SK-N-SH (cell line): Measurements from ENCODE around the gene KRT16. TPM values are rescaled to one million over a fixed set of nuclear protein-coding genes. Genes with fewer than 3 reads are reported as not detected.

Experiments used
- CTCF ChIA-PET: fragments of 300-600, 350-600 bp; formaldehyde crosslinking; extraction: SDS; loops from one replicate; lab custom pipeline; 2021; lab: Yijun Ruan, JAX
- POLR2A ChIA-PET: fragments of 350-600 bp; sonication (Branson Sonifier 250); formaldehyde crosslinking; extraction: SDS; loops from one replicate; lab custom pipeline; 2020; ENCODE audit warnings: antibody characterized with exemption, inconsistent platforms; lab: Yijun Ruan, JAX
- DNase-seq: peaks from one replicate; pipeline ENCODE4 v3.0.0; 2012
- H2AFZ ChIP-seq: fragments of 200-600 bp; sonication (generic); 2 replicates; pipeline ENCODE4 v1.8.1; 2016; ENCODE audit warnings: antibody characterized with exemption, mild to moderate bottlenecking, low read depth
- H3F3A ChIP-seq: fragments of 200-600 bp; sonication (generic); replicated peaks from 2 replicates; pipeline ENCODE3; 2016; ENCODE audit warnings: antibody characterized with exemption, mild to moderate bottlenecking; ENCODE audit not compliant: insufficient read depth
- H3K27ac ChIP-seq, 2 experiments: fragments of 200-500 bp in 1 of 2; fragments of 200-600 bp in 1 of 2; sonication (Bioruptor generic) in 1 of 2; sonication (generic), shearing (Covaris generic) in 1 of 2; 2 replicates each; pipeline versions ENCODE4 v1.5.1 to v1.6.1; 2014 to 2016; ENCODE audit warnings: low read depth in 2 of 2, inconsistent platforms in 1 of 2, low read length in 1 of 2, mild to moderate bottlenecking in 1 of 2, mixed read lengths in 1 of 2
- H3K27me3 ChIP-seq: fragments of 200-600 bp; sonication (generic), shearing (Covaris generic); 2 replicates; pipeline ENCODE4 v1.6.1; 2016; ENCODE audit warnings: mixed run types; ENCODE audit not compliant: insufficient read depth
- H3K36me3 ChIP-seq, 2 experiments: fragments of 200-500 bp in 1 of 2; fragments of 200-600 bp in 1 of 2; sonication (Bioruptor generic) in 1 of 2; sonication (generic) in 1 of 2; replicated peaks in 1 of 2; 2 replicates each; pipeline versions ENCODE3 to v1.5.1; 2014 to 2016; ENCODE audit warnings: low read length in 1 of 2, mild to moderate bottlenecking in 1 of 2; ENCODE audit not compliant: insufficient read depth in 2 of 2, control insufficient read depth in 1 of 2
- H3K4me1 ChIP-seq, 2 experiments: fragments of 200-500 bp in 1 of 2; fragments of 200-600 bp in 1 of 2; sonication (Bioruptor generic) in 1 of 2; sonication (generic), shearing (Covaris generic) in 1 of 2; 2 replicates each; pipeline versions ENCODE4 v1.5.1 to v1.6.1; 2014 to 2016; ENCODE audit warnings: low read depth in 1 of 2, low read length in 1 of 2, mixed run types in 1 of 2; ENCODE audit not compliant: insufficient read depth in 2 of 2, control insufficient read depth in 1 of 2
- H3K4me2 ChIP-seq: fragments of 200-600 bp; sonication (generic), shearing (Covaris generic); 2 replicates; pipeline ENCODE4 v1.6.1; 2017; ENCODE audit warnings: mixed run types
- H3K4me3 ChIP-seq, 2 experiments: fragments of 200-500 bp in 1 of 2; fragments of 200-600 bp in 1 of 2; sonication (Bioruptor generic) in 1 of 2; sonication (generic), shearing (Covaris generic) in 1 of 2; 2 replicates each; pipeline versions ENCODE4 v1.5.1 to v1.8.1; 2014 to 2016; ENCODE audit warnings: low read depth in 2 of 2, inconsistent platforms in 1 of 2, low read length in 1 of 2, mild to moderate bottlenecking in 1 of 2, mixed read lengths in 1 of 2, moderate library complexity in 1 of 2
- H3K79me2 ChIP-seq: fragments of 200-600 bp; sonication (generic); 2 replicates; pipeline ENCODE4 v1.8.1; 2017; ENCODE audit warnings: mild to moderate bottlenecking; ENCODE audit not compliant: insufficient read depth
- H3K9ac ChIP-seq: fragments of 200-600 bp; sonication (generic); 2 replicates; pipeline ENCODE4 v1.6.1; 2017; ENCODE audit warnings: mixed run types
- H3K9me2 ChIP-seq: fragments of 200-600 bp; sonication (generic); 2 replicates; pipeline ENCODE4 v1.6.1; 2017; ENCODE audit warnings: mixed run types
- H3K9me3 ChIP-seq: fragments of 200-600 bp; sonication (generic); 2 replicates; pipeline ENCODE4 v1.6.1; 2017; ENCODE audit warnings: mixed run types, mild to moderate bottlenecking, moderate library complexity
- H4K20me1 ChIP-seq: fragments of 200-600 bp; sonication (generic); 2 replicates; pipeline ENCODE4 v1.6.1; 2017; ENCODE audit warnings: mild to moderate bottlenecking, mixed run types; ENCODE audit not compliant: insufficient read depth
- ELF1 ChIP-seq: IDR thresholded peaks from 2 replicates; pipeline ENCODE4 v1.4.0; 2012
- EZH2phosphoT487 ChIP-seq: fragments of 200-600 bp; sonication (generic); IDR thresholded peaks from 2 replicates; pipeline ENCODE4 v1.6.1; 2017; ENCODE audit warnings: low read depth, mixed run types, mild to moderate bottlenecking, antibody characterized with exemption, moderate library complexity, borderline replicate concordance
- FOSL2 ChIP-seq: IDR thresholded peaks from 2 replicates; pipeline ENCODE4 v1.4.0; 2012; ENCODE audit warnings: low read depth, mild to moderate bottlenecking, moderate library complexity, borderline replicate concordance
- FOXM1 ChIP-seq: IDR thresholded peaks from 2 replicates; pipeline ENCODE4 v1.4.0; 2012; ENCODE audit warnings: low read depth, mild to moderate bottlenecking
- IRF3 ChIP-seq: fragments of 150-350 bp; IDR thresholded peaks from 2 replicates; pipeline ENCODE4 v1.6.1; 2016; ENCODE audit warnings: mild to moderate bottlenecking, low read depth, low read length
- PBX3 ChIP-seq: IDR thresholded peaks from 2 replicates; pipeline ENCODE4; 2012
- TCF12 ChIP-seq: IDR thresholded peaks from 2 replicates; pipeline ENCODE4 v1.4.0; 2012
- TEAD4 ChIP-seq: IDR thresholded peaks from 2 replicates; pipeline ENCODE4 v1.4.0; 2012; ENCODE audit warnings: mild to moderate bottlenecking, borderline replicate concordance; ENCODE audit not compliant: insufficient read depth
- USF1 ChIP-seq: IDR thresholded peaks from 2 replicates; pipeline ENCODE4 v1.4.0; 2012; ENCODE audit warnings: low read depth, borderline replicate concordance
- YY1 ChIP-seq: IDR thresholded peaks from 2 replicates; pipeline ENCODE4 v1.4.0; 2012; ENCODE audit warnings: low read depth, mild to moderate bottlenecking
- WGBS: methylation state at CpG from one replicate; pipeline ENCODE4 v1.1.6; 2017; ENCODE audit warnings: low lambda C conversion rate; 5-methylcytosine and 5-hydroxymethylcytosine counted together
- polyA plus RNA-seq, 3 experiments: library from polyadenylated mRNA; depleted of rRNA; stranded (reverse); fragments of >200 nt; gene quantifications; 2 replicates each; pipeline ENCODE4 v1.2.3, GENCODE V29; 2012
- TF ChIP-seq, protein P1 (sequence below): IDR thresholded peaks from 2 replicates; pipeline ENCODE4 v1.6.1; 2012; ENCODE audit warnings: mild to moderate bottlenecking, low read depth, low read length, moderate library complexity
- TF ChIP-seq, protein P2 (sequence below): fragments of 150-350 bp; IDR thresholded peaks from 2 replicates; pipeline ENCODE4 v1.6.1; 2017; ENCODE audit warnings: antibody characterized with exemption, low read length, low read depth, borderline replicate concordance

Gene KRT16
- polyA plus RNA-seq, 1 of the 3 experiments (the other 2 are of a cell fraction), result not detected

- no peak within 1 kb of the TSS for H3K27ac ChIP-seq
- peaks cover 47% of the 10 kb centered on the region; the same call in 1 of the 2 replicates for H3K27me3 ChIP-seq
- WGBS, result 37% methylated on average over 14 of the region's 24 CpGs
- H3F3A ChIP-seq, result no peaks in the 10 kb centered on the region
- no peak for TF ChIP-seq PBX3
- no peak for TF ChIP-seq ELF1
- TF ChIP-seq, protein P1, sequence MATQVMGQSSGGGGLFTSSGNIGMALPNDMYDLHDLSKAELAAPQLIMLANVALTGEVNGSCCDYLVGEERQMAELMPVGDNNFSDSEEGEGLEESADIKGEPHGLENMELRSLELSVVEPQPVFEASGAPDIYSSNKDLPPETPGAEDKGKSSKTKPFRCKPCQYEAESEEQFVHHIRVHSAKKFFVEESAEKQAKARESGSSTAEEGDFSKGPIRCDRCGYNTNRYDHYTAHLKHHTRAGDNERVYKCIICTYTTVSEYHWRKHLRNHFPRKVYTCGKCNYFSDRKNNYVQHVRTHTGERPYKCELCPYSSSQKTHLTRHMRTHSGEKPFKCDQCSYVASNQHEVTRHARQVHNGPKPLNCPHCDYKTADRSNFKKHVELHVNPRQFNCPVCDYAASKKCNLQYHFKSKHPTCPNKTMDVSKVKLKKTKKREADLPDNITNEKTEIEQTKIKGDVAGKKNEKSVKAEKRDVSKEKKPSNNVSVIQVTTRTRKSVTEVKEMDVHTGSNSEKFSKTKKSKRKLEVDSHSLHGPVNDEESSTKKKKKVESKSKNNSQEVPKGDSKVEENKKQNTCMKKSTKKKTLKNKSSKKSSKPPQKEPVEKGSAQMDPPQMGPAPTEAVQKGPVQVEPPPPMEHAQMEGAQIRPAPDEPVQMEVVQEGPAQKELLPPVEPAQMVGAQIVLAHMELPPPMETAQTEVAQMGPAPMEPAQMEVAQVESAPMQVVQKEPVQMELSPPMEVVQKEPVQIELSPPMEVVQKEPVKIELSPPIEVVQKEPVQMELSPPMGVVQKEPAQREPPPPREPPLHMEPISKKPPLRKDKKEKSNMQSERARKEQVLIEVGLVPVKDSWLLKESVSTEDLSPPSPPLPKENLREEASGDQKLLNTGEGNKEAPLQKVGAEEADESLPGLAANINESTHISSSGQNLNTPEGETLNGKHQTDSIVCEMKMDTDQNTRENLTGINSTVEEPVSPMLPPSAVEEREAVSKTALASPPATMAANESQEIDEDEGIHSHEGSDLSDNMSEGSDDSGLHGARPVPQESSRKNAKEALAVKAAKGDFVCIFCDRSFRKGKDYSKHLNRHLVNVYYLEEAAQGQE, result no peak
- no peak for TF ChIP-seq TCF12
- TF ChIP-seq YY1, result no peak
- H3K36me3 ChIP-seq, result no peaks in the 10 kb centered on the region
- DNase-seq, result no peak
- H3K9me3 ChIP-seq, result no peaks in the 10 kb centered on the region
- no peaks in the 10 kb centered on the region for H4K20me1 ChIP-seq
- H3K9ac ChIP-seq, result no peak within 1 kb of the TSS
- ChIA-PET CTCF (interaction anchor here (0.6 to 9.0 kb wide), 7 partner anchors 8 to 249 kb away, joined by 3 to 62 read pairs (median 10); no protein-coding TSS in a partner anchor), POLR2A (no interaction called here)
- no peaks in the 10 kb centered on the region for H3K9me2 ChIP-seq
- H3K4me2 ChIP-seq, result no peak within 1 kb of the TSS
- H3K4me1 ChIP-seq, result no peaks in the 10 kb centered on the region
- H3K79me2 ChIP-seq, result no peaks in the 10 kb centered on the region
- H2AFZ ChIP-seq, result no peak within 1 kb of the TSS
- H3K4me3 ChIP-seq, result no peak within 1 kb of the TSS
Measured at GRCh38 chr17:41571561-41572434, 40.8 kb downstream of the KRT16 start, which contains the start of gene KRT9. TSS of gene KRT9 (minus strand) at chr17:41572059. CDS start at chr17:41571992, 67 bp downstream.

DNA sequence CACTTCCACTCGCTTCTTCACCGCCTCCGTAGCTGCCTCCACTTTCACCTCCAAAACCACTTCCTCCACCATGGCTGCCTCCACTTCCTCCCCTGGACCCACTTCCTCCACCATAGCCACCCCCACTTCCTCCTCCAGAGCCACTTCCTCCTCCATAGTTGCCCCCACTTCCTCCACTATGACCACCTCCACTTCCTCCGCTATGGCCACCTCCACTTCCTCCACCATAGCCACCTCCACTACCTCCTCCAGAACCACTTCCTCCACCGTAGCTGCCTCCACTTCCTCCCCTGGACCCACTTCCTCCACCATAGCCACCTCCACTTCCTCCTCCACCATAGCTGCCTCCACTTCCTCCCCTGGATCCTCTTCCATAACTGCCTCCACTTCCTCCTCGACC, 45.2 kb downstream of the KRT16 start:
- H3K27me3 ChIP-seq, result peaks cover 35% of the 10 kb centered on the region; the same call in 1 of the 2 replicates
- H3K9me2 ChIP-seq, result no peaks in the 10 kb centered on the region
- no peak overlapping the region for H3K9ac ChIP-seq
- no peak overlapping the region for H2AFZ ChIP-seq
- POLR2A ChIA-PET, result no interaction called here
- WGBS, result 67% methylated on average over 6 of the region's 6 CpGs
- no peaks in the 10 kb centered on the region for H3F3A ChIP-seq
- H3K27ac ChIP-seq, result no peak overlapping the region
- no peaks in the 10 kb centered on the region for H3K79me2 ChIP-seq
- no peak overlapping the region for H3K4me2 ChIP-seq
- H3K4me1 ChIP-seq, result no peaks in the 10 kb centered on the region
- no peak for DNase-seq
- H3K36me3 ChIP-seq, result no peaks in the 10 kb centered on the region
- no peak overlapping the region for H3K4me3 ChIP-seq
- CTCF ChIA-PET, result interaction anchor here (2.7 to 9.0 kb wide), 4 partner anchors 12 to 96 kb away, joined by 18 to 62 read pairs (median 40); no protein-coding TSS in a partner anchor
- no peaks in the 10 kb centered on the region for H3K9me3 ChIP-seq
- H4K20me1 ChIP-seq, result no peaks in the 10 kb centered on the region
- no peak for TF ChIP-seq YY1
- no peak for TF ChIP-seq TCF12
- TF ChIP-seq, protein P2, sequence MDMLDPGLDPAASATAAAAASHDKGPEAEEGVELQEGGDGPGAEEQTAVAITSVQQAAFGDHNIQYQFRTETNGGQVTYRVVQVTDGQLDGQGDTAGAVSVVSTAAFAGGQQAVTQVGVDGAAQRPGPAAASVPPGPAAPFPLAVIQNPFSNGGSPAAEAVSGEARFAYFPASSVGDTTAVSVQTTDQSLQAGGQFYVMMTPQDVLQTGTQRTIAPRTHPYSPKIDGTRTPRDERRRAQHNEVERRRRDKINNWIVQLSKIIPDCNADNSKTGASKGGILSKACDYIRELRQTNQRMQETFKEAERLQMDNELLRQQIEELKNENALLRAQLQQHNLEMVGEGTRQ, result no peak
- TF ChIP-seq FOXM1, result no peak
- no peak for TF ChIP-seq TEAD4
- TF ChIP-seq USF1, result no peak
- TF ChIP-seq, protein P1, result no peak
- no peak for TF ChIP-seq IRF3
- TF ChIP-seq FOSL2, result no peak
- TF ChIP-seq EZH2phosphoT487, result no peak
- no peak for TF ChIP-seq ELF1
